ENCODE measurements around the gene CPTP. TPM values are rescaled to one million over a fixed set of nuclear protein-coding genes. Genes with fewer than 3 reads are reported as not detected.

CPTP gene
- total RNA-seq, 1 experiment from 2014 or later = 52.2 TPM

DNA sequence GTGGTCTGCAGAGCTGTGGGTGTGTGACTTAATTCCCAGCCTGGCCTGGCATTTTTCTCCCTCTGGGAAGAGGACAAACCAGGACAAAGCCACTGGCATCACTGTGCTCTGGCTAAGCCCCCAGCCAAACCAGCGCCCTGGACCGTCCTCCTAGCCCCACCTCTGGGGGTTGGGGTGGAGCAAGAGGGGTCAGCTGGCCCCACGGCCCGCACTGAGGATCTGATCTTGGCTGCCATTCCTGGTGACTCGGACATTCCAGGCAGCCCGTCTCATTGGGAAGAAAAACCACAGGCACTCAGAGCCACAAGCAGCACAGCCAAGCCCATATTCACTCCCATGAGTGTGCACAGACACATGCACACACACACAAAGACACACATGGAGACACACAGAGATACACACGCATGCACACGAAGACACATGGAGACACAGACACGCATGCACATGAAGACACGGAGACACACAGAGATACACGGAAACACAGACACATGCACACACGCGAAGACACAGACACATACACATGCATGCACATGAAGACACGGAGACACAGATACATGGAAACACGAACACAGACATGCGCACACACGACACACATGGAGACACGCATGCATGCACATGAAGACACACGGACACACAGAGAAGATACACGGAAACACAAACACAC lies 36.0 kb downstream of the CPTP start:
- no peaks in the 10 kb centered on the region for H3K27me3 ChIP-seq (ENCODE audit: control insufficient read depth, insufficient read depth, low read length)
- ATAC-seq (peak; percentile 73), DNase-seq (ENCODE audit: low read depth, low spot score) (peak; percentile 61)
- H3K36me3 ChIP-seq (ENCODE audit: control insufficient read depth, insufficient read depth, low read length) = no peaks in the 10 kb centered on the region
- peak overlapping the region; percentile 93 for H3K27ac ChIP-seq (ENCODE audit: low read length)
- no peaks in the 10 kb centered on the region for H3K9me3 ChIP-seq (ENCODE audit: control insufficient read depth, insufficient read depth, low read depth, low read length)
- POLR2A ChIA-PET = no interaction called here
- no peak overlapping the region for H3K4me3 ChIP-seq (ENCODE audit: low read depth in 2 of 2, low read length in 2 of 2)
- in situ Hi-C loops (cut with HindIII; ENCODE audit: low pct_unique_long_range_greater_than_20kb, low sequenced_read_pairs) (no loop called here), intact Hi-C loops (cut with micrococcal nuclease; ENCODE audit: unreplicated experiment) (no loop called here)
- BruUV-seq (replicated peaks) = TSS peak; percentile 80
- no peak for TF ChIP-seq POLR2AphosphoS5 (IDR thresholded peaks at IDR 0.05; ENCODE audit: low read depth, low read length)
- TF ChIP-seq, protein P1, sequence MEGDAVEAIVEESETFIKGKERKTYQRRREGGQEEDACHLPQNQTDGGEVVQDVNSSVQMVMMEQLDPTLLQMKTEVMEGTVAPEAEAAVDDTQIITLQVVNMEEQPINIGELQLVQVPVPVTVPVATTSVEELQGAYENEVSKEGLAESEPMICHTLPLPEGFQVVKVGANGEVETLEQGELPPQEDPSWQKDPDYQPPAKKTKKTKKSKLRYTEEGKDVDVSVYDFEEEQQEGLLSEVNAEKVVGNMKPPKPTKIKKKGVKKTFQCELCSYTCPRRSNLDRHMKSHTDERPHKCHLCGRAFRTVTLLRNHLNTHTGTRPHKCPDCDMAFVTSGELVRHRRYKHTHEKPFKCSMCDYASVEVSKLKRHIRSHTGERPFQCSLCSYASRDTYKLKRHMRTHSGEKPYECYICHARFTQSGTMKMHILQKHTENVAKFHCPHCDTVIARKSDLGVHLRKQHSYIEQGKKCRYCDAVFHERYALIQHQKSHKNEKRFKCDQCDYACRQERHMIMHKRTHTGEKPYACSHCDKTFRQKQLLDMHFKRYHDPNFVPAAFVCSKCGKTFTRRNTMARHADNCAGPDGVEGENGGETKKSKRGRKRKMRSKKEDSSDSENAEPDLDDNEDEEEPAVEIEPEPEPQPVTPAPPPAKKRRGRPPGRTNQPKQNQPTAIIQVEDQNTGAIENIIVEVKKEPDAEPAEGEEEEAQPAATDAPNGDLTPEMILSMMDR (IDR thresholded peaks at IDR 0.05) = no peak
- TF ChIP-seq TCF7L2 (IDR thresholded peaks at IDR 0.05; ENCODE audit: low read depth, low read length) = no peak
- TF ChIP-seq, protein P2, sequence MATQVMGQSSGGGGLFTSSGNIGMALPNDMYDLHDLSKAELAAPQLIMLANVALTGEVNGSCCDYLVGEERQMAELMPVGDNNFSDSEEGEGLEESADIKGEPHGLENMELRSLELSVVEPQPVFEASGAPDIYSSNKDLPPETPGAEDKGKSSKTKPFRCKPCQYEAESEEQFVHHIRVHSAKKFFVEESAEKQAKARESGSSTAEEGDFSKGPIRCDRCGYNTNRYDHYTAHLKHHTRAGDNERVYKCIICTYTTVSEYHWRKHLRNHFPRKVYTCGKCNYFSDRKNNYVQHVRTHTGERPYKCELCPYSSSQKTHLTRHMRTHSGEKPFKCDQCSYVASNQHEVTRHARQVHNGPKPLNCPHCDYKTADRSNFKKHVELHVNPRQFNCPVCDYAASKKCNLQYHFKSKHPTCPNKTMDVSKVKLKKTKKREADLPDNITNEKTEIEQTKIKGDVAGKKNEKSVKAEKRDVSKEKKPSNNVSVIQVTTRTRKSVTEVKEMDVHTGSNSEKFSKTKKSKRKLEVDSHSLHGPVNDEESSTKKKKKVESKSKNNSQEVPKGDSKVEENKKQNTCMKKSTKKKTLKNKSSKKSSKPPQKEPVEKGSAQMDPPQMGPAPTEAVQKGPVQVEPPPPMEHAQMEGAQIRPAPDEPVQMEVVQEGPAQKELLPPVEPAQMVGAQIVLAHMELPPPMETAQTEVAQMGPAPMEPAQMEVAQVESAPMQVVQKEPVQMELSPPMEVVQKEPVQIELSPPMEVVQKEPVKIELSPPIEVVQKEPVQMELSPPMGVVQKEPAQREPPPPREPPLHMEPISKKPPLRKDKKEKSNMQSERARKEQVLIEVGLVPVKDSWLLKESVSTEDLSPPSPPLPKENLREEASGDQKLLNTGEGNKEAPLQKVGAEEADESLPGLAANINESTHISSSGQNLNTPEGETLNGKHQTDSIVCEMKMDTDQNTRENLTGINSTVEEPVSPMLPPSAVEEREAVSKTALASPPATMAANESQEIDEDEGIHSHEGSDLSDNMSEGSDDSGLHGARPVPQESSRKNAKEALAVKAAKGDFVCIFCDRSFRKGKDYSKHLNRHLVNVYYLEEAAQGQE (IDR thresholded peaks at IDR 0.05; ENCODE audit: insufficient read depth in 1 of 2, low read depth in 2 of 2, low read length in 1 of 2) = no peak
- no peak for TF ChIP-seq SIN3A (IDR thresholded peaks at IDR 0.05; ENCODE audit: borderline replicate concordance, insufficient read depth, low read depth, low read length)
- H3K4me1 ChIP-seq (ENCODE audit: control insufficient read depth, insufficient read depth, low read length) = peaks cover 57% of the 10 kb centered on the region
- CTCF ChIA-PET = no interaction called here

DNA sequence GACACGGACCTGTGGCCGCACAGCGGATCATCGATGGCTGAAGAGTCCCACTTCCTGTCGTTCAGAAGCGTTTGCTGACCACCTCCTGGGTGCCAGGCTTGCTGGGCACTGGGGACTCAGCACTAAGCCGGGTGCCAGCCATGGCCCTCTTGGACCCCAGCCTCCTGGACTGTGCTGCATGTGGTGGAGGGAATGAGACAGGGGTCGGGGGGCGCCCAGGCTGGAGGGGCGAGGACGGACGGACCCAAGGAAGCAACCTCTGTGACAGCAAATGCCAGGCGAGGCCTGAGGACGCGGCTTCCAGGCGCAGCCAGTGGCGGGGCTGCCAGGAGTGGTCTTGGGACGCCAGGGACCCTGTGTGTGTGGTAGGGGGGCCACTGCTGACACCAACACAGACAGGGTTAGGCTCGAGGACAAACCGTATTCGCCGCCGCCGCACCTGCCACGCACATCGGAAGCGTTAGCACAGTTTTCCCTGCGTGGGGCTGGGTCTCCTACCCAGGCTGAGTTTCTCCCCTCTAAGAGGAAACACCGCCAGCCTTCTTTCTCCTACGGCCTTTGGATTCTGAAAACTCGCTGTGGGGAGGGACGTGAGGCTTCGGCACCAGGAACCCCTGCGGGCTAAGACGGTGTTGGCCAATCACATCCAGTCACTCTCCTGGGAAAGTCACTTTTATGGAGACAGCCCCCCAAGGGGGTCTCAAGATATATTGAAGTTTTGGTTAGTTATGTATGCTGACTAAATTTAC lies 36.8 kb downstream of the CPTP start:
- ATAC-seq (no peak), DNase-seq (ENCODE audit: low read depth, low spot score) (no peak)
- no TSS peak for BruUV-seq (replicated peaks)
- H3K9me3 ChIP-seq (ENCODE audit: control insufficient read depth, insufficient read depth, low read depth, low read length) = no peaks in the 10 kb centered on the region
- peak overlapping the region; percentile 93 for H3K27ac ChIP-seq (ENCODE audit: low read length)
- in situ Hi-C loops (cut with HindIII; ENCODE audit: low pct_unique_long_range_greater_than_20kb, low sequenced_read_pairs) (no loop called here), intact Hi-C loops (cut with micrococcal nuclease; ENCODE audit: unreplicated experiment) (no loop called here)
- H3K36me3 ChIP-seq (ENCODE audit: control insufficient read depth, insufficient read depth, low read length) = no peaks in the 10 kb centered on the region
- TF ChIP-seq, protein P1 (IDR thresholded peaks at IDR 0.05) = no peak
- TF ChIP-seq, protein P2 (IDR thresholded peaks at IDR 0.05; ENCODE audit: insufficient read depth in 1 of 2, low read depth in 2 of 2, low read length in 1 of 2) = no peak
- TF ChIP-seq TCF7L2 (IDR thresholded peaks at IDR 0.05; ENCODE audit: low read depth, low read length) (no peak), SIN3A (IDR thresholded peaks at IDR 0.05; ENCODE audit: borderline replicate concordance, insufficient read depth, low read depth, low read length) (no peak), POLR2AphosphoS5 (IDR thresholded peaks at IDR 0.05; ENCODE audit: low read depth, low read length) (no peak)
- H3K4me3 ChIP-seq (ENCODE audit: low read depth in 2 of 2, low read length in 2 of 2) = no peak overlapping the region
- ChIA-PET POLR2A (no interaction called here), CTCF (no interaction called here)
- H3K4me1 ChIP-seq (ENCODE audit: control insufficient read depth, insufficient read depth, low read length) = peaks cover 57% of the 10 kb centered on the region
- no peaks in the 10 kb centered on the region for H3K27me3 ChIP-seq (ENCODE audit: control insufficient read depth, insufficient read depth, low read length)
